ENCODE results near the gene TSC22D1. TPM values are rescaled to one million over a fixed set of nuclear protein-coding genes. Genes with fewer than 3 reads are reported as not detected.

TSC22D1 gene
- total and polyA plus RNA-seq, 4 donors, result 21.0 to 43.5 (median 37.0) TPM

GRCh38 chr13:44622261-44622660 is 46.1 kb upstream of the TSC22D1 start:
- Histone ChIP-seq H3K4me3 (ENCODE audit: low read depth in 1 of 3, low read length in 3 of 3) (no peak overlapping the region), H3K27ac (ENCODE audit: low read depth in 1 of 2, low read length in 2 of 2) (no peak overlapping the region), H3K36me3 (ENCODE audit: control insufficient read depth in 4 of 4, insufficient read depth in 3 of 4, low read depth in 1 of 4, low read length in 3 of 4) (no peaks in the 10 kb centered on the region), H3K4me1 (ENCODE audit: control insufficient read depth in 4 of 4, insufficient read depth in 4 of 4, low read length in 3 of 4) (no peaks in the 10 kb centered on the region), H3K27me3 (ENCODE audit: control insufficient read depth in 4 of 4, insufficient read depth in 4 of 4, low read length in 3 of 4) (no peaks in the 10 kb centered on the region), H3K9me3 (ENCODE audit: control insufficient read depth in 4 of 4, low read length in 3 of 4) (no peaks in the 10 kb centered on the region), H3K9ac (ENCODE audit: low read depth in 1 of 2, low read length in 2 of 2) (no peak overlapping the region)
- WGBS, result 56% methylated on average over 1 of the region's 1 CpG
- TF ChIP-seq CTCF (IDR thresholded peaks at IDR 0.05; ENCODE audit: low read depth, low read length, missing input control) (no peak), ATF3 (IDR thresholded peaks at IDR 0.05) (no peak), YY1 (IDR thresholded peaks at IDR 0.05) (no peak), RXRA (IDR thresholded peaks at IDR 0.05) (no peak), FOXA1 (IDR thresholded peaks at IDR 0.05) (no peak), EGR1 (IDR thresholded peaks at IDR 0.05; ENCODE audit: low read depth in 2 of 2) (no peak), SP1 (IDR thresholded peaks at IDR 0.05) (no peak), NR2F2 (IDR thresholded peaks at IDR 0.05) (no peak)
- DNase-seq (ENCODE audit: low spot score), result no peak

DNA sequence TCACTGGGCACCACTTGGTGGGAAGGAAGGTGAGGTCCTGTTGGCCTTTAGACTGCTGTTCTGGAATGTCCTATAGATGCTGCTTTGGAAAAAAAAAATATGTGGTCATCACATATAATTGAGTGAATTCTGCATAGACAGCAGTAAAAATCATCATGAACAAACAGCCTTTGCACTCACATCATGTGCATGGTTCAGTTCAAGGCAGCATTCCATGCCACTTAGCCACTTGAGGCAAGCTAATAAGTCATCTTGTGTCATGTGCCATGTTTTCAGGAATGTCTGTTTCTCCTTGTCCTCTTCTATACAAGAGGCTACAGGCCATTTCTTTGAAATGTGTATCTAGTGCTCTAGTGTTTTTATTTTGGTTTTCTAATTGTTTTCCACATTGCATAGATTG is 43.9 kb upstream of the TSC22D1 start:
- no peak for DNase-seq (ENCODE audit: low spot score)
- H3K4me1 ChIP-seq (ENCODE audit: control insufficient read depth in 4 of 4, insufficient read depth in 4 of 4, low read length in 3 of 4), result no peaks in the 10 kb centered on the region
- TF ChIP-seq HNF4A (conservative IDR thresholded peaks at IDR 0.05), result no peak
- no peak for TF ChIP-seq GABPA (IDR thresholded peaks at IDR 0.05 in 1 of 2, conservative IDR thresholded peaks at IDR 0.05 in 1 of 2)
- TF ChIP-seq TAF1 (conservative IDR thresholded peaks at IDR 0.05), result no peak
- no peak for TF ChIP-seq RAD21 (IDR thresholded peaks at IDR 0.05)
- TF ChIP-seq NR2F2 (IDR thresholded peaks at IDR 0.05), result no peak
- no peak for TF ChIP-seq YY1 (IDR thresholded peaks at IDR 0.05)
- TF ChIP-seq MAX (IDR thresholded peaks at IDR 0.05), result no peak
- TF ChIP-seq JUND (IDR thresholded peaks at IDR 0.05), result no peak
- TF ChIP-seq HNF4G (IDR thresholded peaks at IDR 0.05), result no peak
- TF ChIP-seq FOXA2 (IDR thresholded peaks at IDR 0.05), result no peak
- TF ChIP-seq CTCF (IDR thresholded peaks at IDR 0.05; ENCODE audit: low read depth, low read length, missing input control), result no peak
- no peaks in the 10 kb centered on the region for H3K36me3 ChIP-seq (ENCODE audit: control insufficient read depth in 4 of 4, insufficient read depth in 3 of 4, low read depth in 1 of 4, low read length in 3 of 4)
- H3K9ac ChIP-seq (ENCODE audit: low read depth in 1 of 2, low read length in 2 of 2), result no peak overlapping the region
- no peak overlapping the region for H3K4me3 ChIP-seq (ENCODE audit: low read depth in 1 of 3, low read length in 3 of 3)
- no peak overlapping the region for H3K27ac ChIP-seq (ENCODE audit: low read depth in 1 of 2, low read length in 2 of 2)
- no peaks in the 10 kb centered on the region for H3K9me3 ChIP-seq (ENCODE audit: control insufficient read depth in 4 of 4, low read length in 3 of 4)
- no peaks in the 10 kb centered on the region for H3K27me3 ChIP-seq (ENCODE audit: control insufficient read depth in 4 of 4, insufficient read depth in 4 of 4, low read length in 3 of 4)

DNA sequence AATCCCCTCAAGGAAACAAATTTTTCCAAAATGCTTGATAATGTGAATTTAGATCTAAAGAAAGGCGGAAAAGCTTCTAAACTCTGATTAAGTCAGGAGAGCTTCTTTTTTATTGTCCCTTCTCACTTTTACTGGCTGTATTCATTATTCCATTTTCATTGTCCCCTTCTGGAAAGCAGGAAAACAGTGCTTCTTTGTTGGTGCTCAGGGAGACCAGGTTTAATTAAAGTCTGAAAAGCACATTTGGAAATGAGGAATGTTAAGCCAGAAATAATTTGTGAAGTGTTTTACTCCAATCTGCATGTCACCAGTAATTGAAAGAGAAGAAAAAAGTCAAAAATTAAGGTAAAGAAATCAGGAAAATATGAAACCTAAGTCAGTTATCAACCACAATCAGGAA is 43.5 kb upstream of the TSC22D1 start:
- H3K36me3 ChIP-seq (ENCODE audit: control insufficient read depth in 4 of 4, insufficient read depth in 3 of 4, low read depth in 1 of 4, low read length in 3 of 4), result no peaks in the 10 kb centered on the region
- no peaks in the 10 kb centered on the region for H3K4me1 ChIP-seq (ENCODE audit: control insufficient read depth in 4 of 4, insufficient read depth in 4 of 4, low read length in 3 of 4)
- no peaks in the 10 kb centered on the region for H3K9me3 ChIP-seq (ENCODE audit: control insufficient read depth in 4 of 4, low read length in 3 of 4)
- 88% methylated on average over 1 of the region's 1 CpG for WGBS
- DNase-seq (ENCODE audit: low spot score), result no peak
- H3K27ac ChIP-seq (ENCODE audit: low read depth in 1 of 2, low read length in 2 of 2), result no peak overlapping the region
- H3K4me3 ChIP-seq (ENCODE audit: low read depth in 1 of 3, low read length in 3 of 3), result no peak overlapping the region
- H3K27me3 ChIP-seq (ENCODE audit: control insufficient read depth in 4 of 4, insufficient read depth in 4 of 4, low read length in 3 of 4), result no peaks in the 10 kb centered on the region
- H3K9ac ChIP-seq (ENCODE audit: low read depth in 1 of 2, low read length in 2 of 2), result no peak overlapping the region
- TF ChIP-seq MAX (IDR thresholded peaks at IDR 0.05) (no peak), FOXA1 (IDR thresholded peaks at IDR 0.05) (no peak), GABPA (IDR thresholded peaks at IDR 0.05 in 1 of 2, conservative IDR thresholded peaks at IDR 0.05 in 1 of 2) (no peak), TAF1 (conservative IDR thresholded peaks at IDR 0.05) (no peak), FOXA2 (IDR thresholded peaks at IDR 0.05) (no peak), RXRA (IDR thresholded peaks at IDR 0.05) (no peak), ATF3 (IDR thresholded peaks at IDR 0.05) (no peak), HNF4G (IDR thresholded peaks at IDR 0.05) (no peak), JUND (IDR thresholded peaks at IDR 0.05) (no peak), YY1 (IDR thresholded peaks at IDR 0.05) (no peak), NR2F2 (IDR thresholded peaks at IDR 0.05) (no peak), ZBTB33 (IDR thresholded peaks at IDR 0.05) (no peak), HNF4A (conservative IDR thresholded peaks at IDR 0.05) (no peak), SP1 (IDR thresholded peaks at IDR 0.05) (no peak), EGR1 (IDR thresholded peaks at IDR 0.05; ENCODE audit: low read depth in 2 of 2) (no peak), CTCF (IDR thresholded peaks at IDR 0.05; ENCODE audit: low read depth, low read length, missing input control) (no peak)
